Measurements from ENCODE around the gene COMMD3.

The COMMD3 gene

GRCh38 chr10:22366771-22367170 lies 50.6 kb downstream of the COMMD3 start:
- DNase-seq (ENCODE audit: low read depth): no peak

- no peak for DNase-seq (ENCODE audit: low read depth)
Measured at GRCh38 chr10:22367471-22367870, 51.3 kb downstream of the COMMD3 start.

GRCh38 chr10:22368402-22368801 lies 52.2 kb downstream of the COMMD3 start:
- no peak for DNase-seq (ENCODE audit: low read depth)

GRCh38 chr10:22368981-22369380 lies 52.8 kb downstream of the COMMD3 start:
- no peak for DNase-seq (ENCODE audit: low read depth)

- no peak for DNase-seq (ENCODE audit: low read depth)
Measured at GRCh38 chr10:22369434-22370072, 53.4 kb downstream of the COMMD3 start.
